GM18505 (cell line): ENCODE data around the gene CACNA2D4.

Source experiments
- ATAC-seq: cut with Tn5 transposase; IDR thresholded peaks from one replicate; pipeline ENCODE4 v1.9.1; 2021; ENCODE audit not compliant: unreplicated experiment
- POLR2A ChIP-seq: IDR thresholded peaks from 4 replicates; pipeline ENCODE4 v1.6.1; 2011; ENCODE audit warnings: borderline replicate concordance; ENCODE audit not compliant: insufficient read depth, insufficient read length; ENCODE audit errors: extremely low read depth

CACNA2D4 gene

GRCh38 chr12:1904875-1905274 lies 13.6 kb downstream of the CACNA2D4 start:
- TF ChIP-seq POLR2A: no peak
- no peak for ATAC-seq

GRCh38 chr12:1896964-1897363 lies 21.5 kb downstream of the CACNA2D4 start:
- ATAC-seq: no peak

GRCh38 chr12:1890810-1891209 lies 27.6 kb downstream of the CACNA2D4 start:
- no peak for TF ChIP-seq POLR2A
- no peak for ATAC-seq

More at GRCh38 chr12:1896964-1897363, 21.5 kb downstream of the CACNA2D4 start:
- no peak for TF ChIP-seq POLR2A

GRCh38 chr12:1890119-1890703 lies 28.2 kb downstream of the CACNA2D4 start:
- no peak for ATAC-seq
- no peak for TF ChIP-seq POLR2A

GRCh38 chr12:1888923-1889322 lies 29.5 kb downstream of the CACNA2D4 start:
- ATAC-seq: no peak
- TF ChIP-seq POLR2A: no peak

GRCh38 chr12:1886396-1887008 lies 31.9 kb downstream of the CACNA2D4 start:
- TF ChIP-seq POLR2A: no peak
- no peak for ATAC-seq

DNA sequence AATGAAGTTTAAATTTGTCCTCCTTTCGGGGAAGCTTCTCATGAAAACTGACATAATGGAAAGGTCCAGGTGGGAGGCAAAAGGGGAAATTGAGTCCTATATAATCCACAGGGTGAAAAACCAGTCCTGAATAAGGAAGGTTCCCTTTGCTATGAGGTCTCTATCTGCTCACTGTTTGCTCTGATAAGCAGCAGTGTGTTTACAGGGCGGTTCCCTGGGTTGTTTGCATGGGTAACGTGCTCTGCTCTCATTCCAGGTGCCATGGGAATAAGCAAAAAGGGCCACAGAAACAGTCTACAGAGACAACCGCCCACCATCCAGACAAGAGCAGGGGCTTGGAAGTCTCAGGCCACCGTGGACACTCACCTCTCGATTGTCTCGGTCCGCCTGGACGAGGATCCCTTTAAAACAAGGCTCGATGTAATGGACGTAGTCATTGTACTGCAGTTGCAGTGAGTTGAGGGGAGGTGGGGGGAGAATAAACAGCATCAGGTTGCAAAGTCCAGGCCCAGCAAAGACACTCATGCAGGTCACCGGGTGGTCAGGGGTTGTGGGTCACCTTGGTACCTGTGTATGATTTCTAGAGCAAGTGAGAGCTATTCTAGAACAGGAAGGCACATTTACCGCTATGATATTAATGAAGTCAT lies 32.7 kb downstream of the CACNA2D4 start:
- no peak for TF ChIP-seq POLR2A
- ATAC-seq: no peak

GRCh38 chr12:1885082-1885596 lies 33.3 kb downstream of the CACNA2D4 start:
- TF ChIP-seq POLR2A: no peak
- no peak for ATAC-seq

GRCh38 chr12:1884651-1885050 lies 33.8 kb downstream of the CACNA2D4 start:
- ATAC-seq: no peak

DNA sequence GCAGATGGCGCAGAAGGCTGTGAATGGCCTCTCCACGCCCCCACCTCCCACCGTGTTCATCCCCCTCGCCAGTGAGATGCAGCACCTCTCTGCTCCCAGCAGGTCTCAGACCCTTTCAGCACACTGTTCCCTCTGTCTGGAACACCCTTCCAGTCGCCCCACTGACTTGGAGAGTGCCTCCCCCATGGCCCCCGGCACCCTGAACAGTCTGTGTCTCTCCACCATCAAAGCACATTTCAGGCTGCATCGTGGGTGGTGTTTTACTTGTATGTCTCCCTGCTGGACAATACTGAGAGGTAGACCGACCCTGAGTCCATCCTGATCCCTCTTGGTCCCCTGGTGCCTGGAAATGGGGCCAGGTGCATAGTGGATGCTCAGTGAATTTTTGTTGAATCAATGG lies 34.9 kb downstream of the CACNA2D4 start:
- no peak for TF ChIP-seq POLR2A
- ATAC-seq: no peak

More at GRCh38 chr12:1884651-1885050, 33.8 kb downstream of the CACNA2D4 start:
- no peak for TF ChIP-seq POLR2A

DNA sequence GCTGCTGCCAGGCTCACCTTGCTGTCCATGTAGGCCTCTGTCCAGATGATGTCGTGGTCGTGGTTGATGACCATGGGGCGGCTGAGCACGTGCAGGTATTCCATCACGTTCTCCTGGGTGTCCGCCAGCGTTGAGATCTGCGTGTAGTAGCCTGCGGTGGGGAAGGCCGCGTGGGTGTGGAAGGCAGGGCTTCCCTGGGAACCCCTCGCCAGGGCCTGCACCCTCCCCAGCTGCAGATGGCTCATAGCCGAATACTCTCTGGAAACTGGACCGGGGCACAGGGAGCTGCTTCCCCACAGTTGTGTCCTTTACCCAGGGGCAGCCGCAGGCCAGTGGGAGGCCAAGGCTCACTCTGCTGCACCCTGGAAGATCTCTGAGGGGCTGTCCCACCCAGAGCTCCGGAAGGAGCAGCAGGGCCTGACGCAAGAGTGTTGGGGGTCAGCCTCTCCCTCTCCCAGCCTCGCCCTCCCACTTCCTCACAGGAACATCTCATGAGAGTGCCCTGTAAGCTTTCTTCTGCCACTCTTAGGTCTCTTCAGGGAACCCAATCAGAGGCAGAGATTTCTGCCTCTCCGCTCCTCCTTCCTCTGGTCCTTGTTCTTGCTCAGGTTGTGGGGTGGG lies 35.5 kb downstream of the CACNA2D4 start:
- no peak for ATAC-seq
- TF ChIP-seq POLR2A: no peak

DNA sequence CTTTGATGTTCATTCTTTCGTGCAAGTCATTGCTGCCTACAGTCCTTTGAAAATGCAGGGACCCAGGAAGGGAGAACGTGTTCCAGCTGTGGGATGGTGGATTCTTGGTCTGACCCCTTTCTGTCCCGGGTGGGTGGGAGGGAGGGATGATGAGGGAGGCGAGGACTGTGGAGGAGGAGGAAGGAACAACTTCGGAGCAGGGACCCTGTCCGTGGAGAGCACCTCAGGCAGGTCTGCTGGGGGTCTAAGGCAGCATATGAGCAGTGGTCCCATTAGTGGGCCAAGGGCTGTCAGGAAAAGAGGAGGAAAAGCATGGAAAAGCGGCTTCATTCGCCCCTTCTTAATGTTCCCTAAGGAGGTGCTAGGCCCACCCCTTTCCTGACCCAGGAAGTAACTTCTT lies 36.0 kb downstream of the CACNA2D4 start:
- no peak for ATAC-seq
- no peak for TF ChIP-seq POLR2A

DNA sequence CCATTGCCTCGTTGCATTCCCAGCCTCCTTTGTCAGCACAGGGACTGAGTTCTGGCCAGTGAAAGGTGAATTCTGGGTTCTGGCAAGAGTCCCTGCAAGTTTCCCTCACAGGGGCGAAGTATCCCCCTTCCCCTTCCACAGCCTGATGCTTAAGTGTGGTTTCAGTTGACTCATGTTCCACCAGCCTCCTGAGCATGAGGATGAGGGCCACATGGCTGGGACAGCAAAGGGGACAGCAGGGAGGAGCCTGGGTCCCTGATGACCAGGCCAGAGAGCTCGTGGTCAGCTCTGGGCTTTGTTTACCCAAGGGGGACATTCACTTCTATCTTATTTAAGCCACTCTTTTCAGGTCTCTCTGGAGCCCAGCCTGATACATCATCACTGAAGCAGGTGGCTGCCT lies 36.5 kb downstream of the CACNA2D4 start:
- no peak for TF ChIP-seq POLR2A
- ATAC-seq: no peak
